K562 (cell line): ENCODE measurements around the gene POC1B. TPM values are rescaled to one million over a fixed set of nuclear protein-coding genes. Genes with fewer than 3 reads are reported as not detected.
A peak's percentile ranks its signal among the peaks of the same experiment; 100 is the strongest.

ENCODE experiments used
- ATAC-seq: fragments of 200-7000 bp; cut with Tn5 transposase; 3 replicates; pipeline ENCODE4 v1.9.1; 2020; ENCODE audit warnings: moderate library complexity
- BruUV-seq: library from RNA; stranded (reverse); fragments of 400-500 nt; replicated peaks from 2 replicates; lab custom pipeline; 2021; lab: Mats Ljungman, UMichigan
- CTCF ChIA-PET: fragments of 300-600 bp; formaldehyde crosslinking; extraction: SDS; loops from one replicate; lab custom pipeline; 2021; ENCODE audit warnings: low intra/inter-chr PET ratio; lab: Yijun Ruan, JAX
- POLR2A ChIA-PET: fragments of 300-600, 350-650 bp; sonication (Branson Sonifier 250); formaldehyde crosslinking; extraction: SDS; loops from one replicate; lab custom pipeline; 2021; ENCODE audit warnings: antibody characterized with exemption, inconsistent platforms; lab: Yijun Ruan, JAX
- DNase-seq, 4 experiments: peaks; one replicate each; pipeline versions ENCODE4 v3.0.0 to v3.0.0-alpha.2; 2011 to 2018; ENCODE audit warnings: low spot score in 3 of 4, mixed read lengths in 3 of 4; ENCODE audit errors: extremely low read depth in 1 of 4
- FAIRE-seq: peaks from 2 replicates; lab custom pipeline; 2011; peaks lifted over from hg19 to GRCh38; lab: Jason Lieb, UNC
- H2AFZ ChIP-seq: 2 replicates; pipeline ENCODE4 v1.6.0; 2011; ENCODE audit warnings: low read depth, low read length, control low read depth, inconsistent platforms
- H3K27ac ChIP-seq: fragments of 200-600 bp; 3 replicates; pipeline ENCODE4 v1.8.0; 2011; ENCODE audit warnings: low read depth, mild to moderate bottlenecking, control low read depth, inconsistent platforms, low read length, moderate library complexity, mixed read lengths; ENCODE audit errors: extremely low read depth
- H3K27me3 ChIP-seq, 2 experiments: fragments of 300-600 bp in 1 of 2; 2 replicates in 1 of 2; 3 replicates in 1 of 2; pipeline versions ENCODE4 v1.6.0 to v1.8.0; 2011; ENCODE audit warnings: inconsistent platforms in 2 of 2, low read length in 2 of 2, mild to moderate bottlenecking in 1 of 2, mixed read lengths in 1 of 2, moderate library complexity in 1 of 2; ENCODE audit not compliant: control insufficient read depth in 2 of 2, insufficient read depth in 2 of 2
- H3K36me3 ChIP-seq: fragments of 300-600 bp; 3 replicates; pipeline ENCODE4 v1.8.0; 2011; ENCODE audit warnings: mild to moderate bottlenecking, low read length, inconsistent platforms; ENCODE audit not compliant: control insufficient read depth, insufficient read depth
- H3K4me1 ChIP-seq, 2 experiments: fragments of 200-600 bp in 1 of 2; replicated peaks in 1 of 2; 2 replicates in 1 of 2; 3 replicates in 1 of 2; pipeline versions ENCODE4 v1.5.1 to v1.8.0; 2011; ENCODE audit warnings: inconsistent platforms in 2 of 2, low read length in 2 of 2, mild to moderate bottlenecking in 1 of 2, mixed read lengths in 1 of 2, moderate library complexity in 1 of 2; ENCODE audit not compliant: control insufficient read depth in 2 of 2, insufficient read depth in 2 of 2
- H3K4me2 ChIP-seq: 2 replicates; pipeline ENCODE4 v1.6.1; 2011; ENCODE audit warnings: low read length, control low read depth, inconsistent platforms, mixed read lengths; ENCODE audit not compliant: insufficient read depth
- H3K4me3 ChIP-seq: fragments of 200-600 bp; sonication (generic), shearing (Covaris generic); 2 replicates; pipeline ENCODE4 v1.5.1; 2016; ENCODE audit warnings: control low read depth, inconsistent platforms
- H3K79me2 ChIP-seq: fragments of 200-600 bp; 3 replicates; pipeline ENCODE4 v1.8.0; 2011; ENCODE audit warnings: low read length, inconsistent platforms; ENCODE audit not compliant: control insufficient read depth, insufficient read depth
- H3K9ac ChIP-seq, 2 experiments: 2 replicates each; pipeline versions ENCODE4 v1.6.0 to v1.6.1; 2011; ENCODE audit warnings: low read depth in 2 of 2, low read length in 2 of 2, control low read depth in 1 of 2, inconsistent platforms in 1 of 2, mild to moderate bottlenecking in 1 of 2, mixed read lengths in 1 of 2; ENCODE audit not compliant: insufficient read depth in 1 of 2
- H3K9me1 ChIP-seq: one replicate; pipeline ENCODE4 v1.6.0; 2011; ENCODE audit warnings: inconsistent platforms, mild to moderate bottlenecking, low read length, moderate library complexity; ENCODE audit not compliant: control insufficient read depth, insufficient read depth
- H3K9me3 ChIP-seq: replicated peaks from 2 replicates; pipeline ENCODE4 v1.5.1; 2011; ENCODE audit warnings: low read depth, low read length, inconsistent platforms; ENCODE audit not compliant: control insufficient read depth, insufficient read depth
- H4K20me1 ChIP-seq: replicated peaks from 2 replicates; pipeline ENCODE4 v1.6.1; 2011; ENCODE audit warnings: low read length, inconsistent platforms, mixed read lengths; ENCODE audit not compliant: control insufficient read depth, insufficient read depth
- HDAC1 ChIP-seq, 2 experiments: fragments of 450-650 bp; IDR thresholded peaks; 2 replicates each; pipeline ENCODE4 v1.6.1; 2016 to 2017; ENCODE audit warnings: inconsistent platforms in 1 of 2, mild to moderate bottlenecking in 1 of 2, moderate library complexity in 1 of 2
- SAFB2 ChIP-seq: fragments of 200-400 bp; formaldehyde crosslinking; IDR thresholded peaks from 2 replicates; pipeline ENCODE4 v1.6.1; 2018; ENCODE audit warnings: borderline replicate concordance, low read length, low read depth, moderate library complexity; ENCODE audit not compliant: severe bottlenecking
- SNRNP70 ChIP-seq: fragments of 200-400 bp; formaldehyde crosslinking; optimal IDR thresholded peaks from 2 replicates; pipeline ENCODE3; 2017; ENCODE audit warnings: low read depth, low read length
- TEAD4 ChIP-seq, 2 experiments: sonication (generic) in 1 of 2; formaldehyde crosslinking in 1 of 2; IDR thresholded peaks; 2 replicates each; pipeline versions ENCODE4 v1.6.1 to v1.8.0; 2012 to 2022; ENCODE audit warnings: borderline replicate concordance in 1 of 2, inconsistent platforms in 1 of 2, low read length in 1 of 2, mild to moderate bottlenecking in 1 of 2, missing genetic modification reagents in 1 of 2
- ZBTB11 ChIP-seq, 3 experiments: fragments of 200-800 bp in 1 of 3; fragments of 250-450 bp in 1 of 3; fragments of 450-650 bp in 1 of 3; sonication (Bioruptor Pico) in 1 of 3; sonication (Bioruptor generic) in 1 of 3; formaldehyde crosslinking in 1 of 3; IDR thresholded peaks; 2 replicates each; pipeline versions ENCODE4 v1.6.1 to v1.8.0; 2016 to 2022; ENCODE audit warnings: mild to moderate bottlenecking in 2 of 3, missing genetic modification characterization in 2 of 3, missing compliant biosample characterization in 1 of 3, moderate library complexity in 1 of 3
- ZFX ChIP-seq: sonication (generic); formaldehyde crosslinking; IDR thresholded peaks from 2 replicates; pipeline ENCODE4 v1.8.0; 2022; ENCODE audit warnings: mild to moderate bottlenecking, missing genetic modification reagents, moderate library complexity
- ZKSCAN8 ChIP-seq: fragments of 200-800 bp; sonication (Bioruptor generic); IDR thresholded peaks from 2 replicates; pipeline ENCODE4 v1.6.1; 2016; ENCODE audit warnings: missing genetic modification characterization, missing compliant biosample characterization
- ZNF282 ChIP-seq: sonication (generic); formaldehyde crosslinking; IDR thresholded peaks from 2 replicates; pipeline ENCODE4 v1.8.1; 2023; ENCODE audit warnings: missing genetic modification reagents
- ZNF511 ChIP-seq: sonication (generic); formaldehyde crosslinking; IDR thresholded peaks from 2 replicates; pipeline ENCODE4 v1.8.0; 2022; ENCODE audit warnings: mild to moderate bottlenecking, missing genetic modification reagents
- WGBS: fragments of 100-300 bp; shearing (Covaris generic); methylation state at CpG from one replicate; pipeline ENCODE4 v1.1.6; 2016; ENCODE audit warnings: low coverage, mixed read lengths; ENCODE audit not compliant: insufficient coverage; ENCODE audit errors: missing lambda C conversion rate; 5-methylcytosine and 5-hydroxymethylcytosine counted together
- in situ Hi-C: fragments of 300-500 bp; cut with MboI; formaldehyde crosslinking; loops from 4 replicates; pipeline ENCODE4 v1.15.0; 2018; ENCODE audit warnings: inconsistent platforms, mixed read lengths
- intact Hi-C: fragments of 100-400 bp; cut with micrococcal nuclease; formaldehyde crosslinking; loops from 2 replicates; pipeline ENCODE4 v1.14.2; 2022
- polyA plus RNA-seq, 8 experiments: library from polyadenylated mRNA; depleted of rRNA in 4 of 8; stranded (reverse) in 5 of 8; unstranded in 3 of 8; fragments of >200 nt; fragmentation: Nextera tagmentation in 2 of 8; fragmentation: Illumina TruSeq in 1 of 8; extraction: Ambion mirVana in 2 of 8; extraction: Trizol in 1 of 8; gene quantifications; 2 replicates each; pipeline versions ENCODE4 v1.2.1 to v1.2.3, GENCODE V29; 2011 to 2014; ENCODE audit warnings: inconsistent platforms in 1 of 8, missing spikeins in 1 of 8
- total RNA-seq, 7 experiments: library from RNA; depleted of rRNA in 6 of 7; stranded (reverse); fragments of >200 nt in 6 of 7; fragmentation: Illumina TruSeq in 2 of 7; extraction: Trizol in 2 of 7; gene quantifications; 2 replicates each; pipeline versions ENCODE4 v1.2.1 to v1.2.3, GENCODE V29; 2011 to 2021; ENCODE audit warnings: low replicate concordance in 1 of 7
- TF ChIP-seq, protein P1 (sequence below): fragments of 450-650 bp; formaldehyde crosslinking; IDR thresholded peaks from 2 replicates; pipeline ENCODE4 v1.4.0; 2020; ENCODE audit warnings: mild to moderate bottlenecking, moderate library complexity

Gene POC1B
- total and polyA plus RNA-seq, 9 of the 15 experiments (the other 6 are each of a cell fraction or from before 2014, with no cell fraction given) = 4.5 to 16.1 (median 10.4) TPM

DNA sequence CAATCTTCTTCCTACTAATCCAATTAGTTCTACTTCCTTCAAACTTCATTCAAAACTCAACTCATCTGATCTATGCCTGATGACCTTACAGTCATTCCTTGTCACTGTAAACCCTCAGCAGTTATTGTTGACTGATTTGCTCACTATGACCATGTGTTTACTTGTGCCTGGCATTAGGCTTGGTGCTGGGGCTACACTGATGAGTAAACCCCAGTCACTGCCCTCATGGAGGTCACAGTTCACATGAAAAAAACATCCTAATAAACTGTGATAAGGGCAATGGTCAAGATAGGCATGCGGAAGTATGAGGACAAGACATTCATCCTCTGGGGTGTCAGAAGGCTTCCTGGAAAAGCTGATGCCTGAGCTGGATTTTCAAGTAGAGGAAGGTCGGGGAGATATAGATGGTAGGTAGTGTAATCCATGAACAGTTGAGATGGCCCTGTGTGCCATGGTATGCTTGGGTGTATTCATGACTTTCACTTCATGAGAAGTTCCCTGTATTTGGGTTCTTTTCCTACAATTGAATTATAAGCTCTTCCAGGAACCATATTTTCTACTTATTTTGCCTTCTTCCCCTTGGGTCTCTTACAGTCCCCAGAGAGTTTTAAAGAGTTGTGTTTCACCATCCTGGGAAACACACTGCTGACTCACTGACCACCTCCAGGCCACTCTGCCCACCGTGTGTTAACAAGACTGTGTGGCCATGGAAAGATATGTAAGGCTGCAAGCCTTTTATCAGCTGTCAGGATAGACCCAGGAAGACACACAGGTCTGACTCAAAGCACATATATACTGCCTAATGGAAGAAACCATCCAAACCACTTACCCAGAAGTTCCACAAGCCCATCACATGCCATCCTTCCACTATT lies 134.8 kb downstream of the POC1B start (continued):
- no peak for TF ChIP-seq SAFB2
- peak in 1 of 2 experiments; percentile 34; a peak in 1 of 4 replicates for TF ChIP-seq HDAC1 (IDR thresholded peaks at IDR 0.05)

GRCh38 chr12:89389755-89390661 lies 135.8 kb downstream of the POC1B start:
- in situ Hi-C loops (no loop called here), intact Hi-C loops (loop anchor here (5.0 kb wide), 2 partner anchors 48 to 72 kb away; no protein-coding TSS in a partner anchor)
- no TSS peak for BruUV-seq
- no peak overlapping the region for H3K9ac ChIP-seq
- no peak overlapping the region for H3K4me3 ChIP-seq
- no peaks in the 10 kb centered on the region for H3K27me3 ChIP-seq
- no peak for DNase-seq
- H4K20me1 ChIP-seq = no peaks in the 10 kb centered on the region
- H3K4me1 ChIP-seq = peaks cover 2 to 45% of the 10 kb centered on the region in 2 experiments; a peak in 3 of 5 replicates
- FAIRE-seq = no peak
- no peaks in the 10 kb centered on the region for H3K9me1 ChIP-seq
- no peaks in the 10 kb centered on the region for H3K9me3 ChIP-seq
- no peak overlapping the region for H3K27ac ChIP-seq
- no peak overlapping the region; the same call in 1 of the 2 replicates for H2AFZ ChIP-seq
- H3K36me3 ChIP-seq = no peaks in the 10 kb centered on the region
- ATAC-seq = no peak
- no peaks in the 10 kb centered on the region for H3K79me2 ChIP-seq
- POLR2A ChIA-PET = interaction anchor here (0.9 kb wide), 1 partner anchor 9 kb away, joined by 3 read pairs; no protein-coding TSS in a partner anchor
- whole genome bisulfite sequencing = 31% methylated on average over 6 of the region's 6 CpGs
- CTCF ChIA-PET = no interaction called here
- no peak overlapping the region; the same call in 1 of the 2 replicates for H3K4me2 ChIP-seq
- TF ChIP-seq ZBTB11 (CRISPR knock-in tag; IDR thresholded peaks at IDR 0.05) (no peak), ZFX (CRISPR knock-in tag) (no peak), ZKSCAN8 (CRISPR knock-in tag) (no peak), ZNF511 (CRISPR knock-in tag) (no peak), SNRNP70 (no peak), ZNF282 (CRISPR knock-in tag) (no peak), TEAD4 (IDR thresholded peaks at IDR 0.05; ENCODE audit: low read length) (no peak), TEAD4 (CRISPR knock-in tag; IDR thresholded peaks at IDR 0.05; ENCODE audit: borderline replicate concordance) (no peak)
- TF ChIP-seq, protein P1, sequence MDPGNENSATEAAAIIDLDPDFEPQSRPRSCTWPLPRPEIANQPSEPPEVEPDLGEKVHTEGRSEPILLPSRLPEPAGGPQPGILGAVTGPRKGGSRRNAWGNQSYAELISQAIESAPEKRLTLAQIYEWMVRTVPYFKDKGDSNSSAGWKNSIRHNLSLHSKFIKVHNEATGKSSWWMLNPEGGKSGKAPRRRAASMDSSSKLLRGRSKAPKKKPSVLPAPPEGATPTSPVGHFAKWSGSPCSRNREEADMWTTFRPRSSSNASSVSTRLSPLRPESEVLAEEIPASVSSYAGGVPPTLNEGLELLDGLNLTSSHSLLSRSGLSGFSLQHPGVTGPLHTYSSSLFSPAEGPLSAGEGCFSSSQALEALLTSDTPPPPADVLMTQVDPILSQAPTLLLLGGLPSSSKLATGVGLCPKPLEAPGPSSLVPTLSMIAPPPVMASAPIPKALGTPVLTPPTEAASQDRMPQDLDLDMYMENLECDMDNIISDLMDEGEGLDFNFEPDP (CRISPR knock-in tag) = no peak
